ENCODE data around the gene KRTAP3-1.

KRTAP3-1 gene

GRCh38 chr17:40978575-40979151 is 30.3 kb downstream of the KRTAP3-1 start:
- DNase-seq (ENCODE audit: low read depth): no peak

- no peak for DNase-seq (ENCODE audit: low read depth)
Measured at GRCh38 chr17:40975516-40975915, 33.4 kb downstream of the KRTAP3-1 start.

- DNase-seq (ENCODE audit: low read depth): no peak
Measured at GRCh38 chr17:40974366-40974765, 34.6 kb downstream of the KRTAP3-1 start.

- no peak for DNase-seq (ENCODE audit: low read depth)
Measured at GRCh38 chr17:40967582-40967981, 41.3 kb downstream of the KRTAP3-1 start.

GRCh38 chr17:40966848-40967247 is 42.1 kb downstream of the KRTAP3-1 start, which contains the start of gene KRT39:
Gene KRT39 (minus strand): TSS chr17:40966948. CDS start chr17:40966856, 92 bp downstream.
- no peak for DNase-seq (ENCODE audit: low read depth)

GRCh38 chr17:40963838-40964237 is 45.1 kb downstream of the KRTAP3-1 start:
- no peak for DNase-seq (ENCODE audit: low read depth)

GRCh38 chr17:40962059-40962561 is 46.8 kb downstream of the KRTAP3-1 start:
- DNase-seq (ENCODE audit: low read depth): no peak

GRCh38 chr17:40961591-40961990 is 47.3 kb downstream of the KRTAP3-1 start:
- no peak for DNase-seq (ENCODE audit: low read depth)

GRCh38 chr17:40960144-40960543 is 48.8 kb downstream of the KRTAP3-1 start:
- DNase-seq (ENCODE audit: low read depth): no peak
